HG03442 (cell line): Measurements from ENCODE around the gene TSPAN7.

Source experiments
- ATAC-seq: cut with Tn5 transposase; IDR thresholded peaks from one replicate; pipeline ENCODE4 v1.9.1; 2021; ENCODE audit warnings: mild to moderate bottlenecking, moderate library complexity; ENCODE audit not compliant: unreplicated experiment

The TSPAN7 gene

GRCh38 chrX:38594434-38594833 lies 33.1 kb downstream of the TSPAN7 start:
- ATAC-seq = no peak

GRCh38 chrX:38595801-38596200 lies 34.5 kb downstream of the TSPAN7 start:
- ATAC-seq = no peak

GRCh38 chrX:38596939-38597338 lies 35.6 kb downstream of the TSPAN7 start:
- ATAC-seq = no peak

- ATAC-seq = no peak
Observed at GRCh38 chrX:38599796-38600755, 38.7 kb downstream of the TSPAN7 start.

- ATAC-seq = no peak
Observed at GRCh38 chrX:38601866-38602265, 40.5 kb downstream of the TSPAN7 start.

GRCh38 chrX:38606821-38607220 lies 45.5 kb downstream of the TSPAN7 start:
- no peak for ATAC-seq

GRCh38 chrX:38607976-38608375 lies 46.6 kb downstream of the TSPAN7 start:
- no peak for ATAC-seq

- no peak for ATAC-seq
Observed at GRCh38 chrX:38610849-38611248, 49.5 kb downstream of the TSPAN7 start.

GRCh38 chrX:38612281-38612680 lies 50.9 kb downstream of the TSPAN7 start:
- no peak for ATAC-seq

- no peak for ATAC-seq
Observed at GRCh38 chrX:38614485-38614884, 53.1 kb downstream of the TSPAN7 start.

- ATAC-seq = no peak
Observed at GRCh38 chrX:38616904-38617303, 55.6 kb downstream of the TSPAN7 start.

- no peak for ATAC-seq
Observed at GRCh38 chrX:38618180-38618579, 56.8 kb downstream of the TSPAN7 start.

- no peak for ATAC-seq
Observed at GRCh38 chrX:38620623-38621022, 59.3 kb downstream of the TSPAN7 start.

- no peak for ATAC-seq
Observed at GRCh38 chrX:38626296-38626695, 65.0 kb downstream of the TSPAN7 start.

- peak; percentile 79 for ATAC-seq
Observed at GRCh38 chrX:38627683-38628082, 66.3 kb downstream of the TSPAN7 start.

- ATAC-seq = no peak
Observed at GRCh38 chrX:38628587-38628986, 67.2 kb downstream of the TSPAN7 start.

GRCh38 chrX:38632516-38632915 lies 71.2 kb downstream of the TSPAN7 start:
- ATAC-seq = no peak

- ATAC-seq = no peak
Observed at GRCh38 chrX:38634665-38635064, 73.3 kb downstream of the TSPAN7 start.

- no peak for ATAC-seq
Observed at GRCh38 chrX:38636949-38637819, 75.8 kb downstream of the TSPAN7 start.

- ATAC-seq = no peak
Observed at GRCh38 chrX:38638952-38639529, 77.7 kb downstream of the TSPAN7 start.

- ATAC-seq = no peak
Observed at GRCh38 chrX:38639730-38640129, 78.4 kb downstream of the TSPAN7 start.
